Transverse colon (tissue), 4 donors: Measurements from ENCODE around the gene ADGRL4. TPM values are rescaled to one million over a fixed set of nuclear protein-coding genes. Genes with fewer than 3 reads are reported as not detected.

Source experiments
- DNase-seq: peaks from one replicate; pipeline ENCODE4 v3.0.0-alpha.2; 2019
- H3K27ac ChIP-seq, 4 donors: fragments of 200-600 bp; sonication (generic); 2 replicates each; pipeline ENCODE4 v1.5.1; 2016 to 2018; ENCODE audit warnings: inconsistent platforms in 4 of 4
- H3K27me3 ChIP-seq: fragments of 200-600 bp; sonication (generic); 2 replicates; pipeline ENCODE4 v1.5.1; 2017; ENCODE audit warnings: inconsistent platforms
- H3K36me3 ChIP-seq, 4 donors: fragments of 200-600 bp; sonication (generic); 2 replicates each; pipeline ENCODE4 v1.5.1; 2017 to 2019; ENCODE audit warnings: inconsistent platforms in 4 of 4
- H3K4me1 ChIP-seq, 4 donors: fragments of 200-600 bp; sonication (generic); 2 replicates each; pipeline ENCODE4 v1.5.1; 2017 to 2020; ENCODE audit warnings: inconsistent platforms in 4 of 4
- H3K4me3 ChIP-seq, 4 donors: fragments of 200-600 bp; sonication (generic); 1 replicate in 1 of 4; 2 replicates in 3 of 4; pipeline versions ENCODE4 v1.5.1 to v1.6.1; 2017 to 2019; ENCODE audit warnings: inconsistent platforms in 4 of 4
- H3K9me3 ChIP-seq, 2 donors: fragments of 200-600 bp; sonication (generic); 2 replicates each; pipeline ENCODE4 v1.5.1; 2017 to 2019; ENCODE audit warnings: inconsistent platforms in 2 of 2
- CTCF ChIP-seq, 5 experiments: fragments of 200-600 bp in 3 of 5; fragments of 450-650 bp in 2 of 5; sonication (generic) in 3 of 5; IDR thresholded peaks; 1 replicate in 2 of 5; 2 replicates in 3 of 5; pipeline ENCODE4 v1.5.1; 2016 to 2017; ENCODE audit warnings: antibody characterized with exemption in 5 of 5, inconsistent platforms in 3 of 5, mild to moderate bottlenecking in 2 of 5, moderate library complexity in 1 of 5
- EP300 ChIP-seq: sonication (generic); formaldehyde crosslinking; IDR thresholded peaks from one replicate; pipeline ENCODE4 v1.6.1; 2017; ENCODE audit warnings: antibody characterized with exemption, low read depth
- POLR2A ChIP-seq: fragments of 450-650 bp; IDR thresholded peaks from one replicate; pipeline ENCODE4 v1.6.1; 2016; ENCODE audit warnings: antibody characterized with exemption, mild to moderate bottlenecking, moderate library complexity
- POLR2AphosphoS5 ChIP-seq, 3 donors: sonication (generic); formaldehyde crosslinking; IDR thresholded peaks; one replicate each; pipeline ENCODE4 v1.6.1; 2016; ENCODE audit warnings: antibody characterized with exemption in 3 of 3
- WGBS, 2 donors: methylation state at CpG; one replicate each; pipeline ENCODE4 v1.1.5; 2018; ENCODE audit warnings: low coverage in 1 of 2; 5-methylcytosine and 5-hydroxymethylcytosine counted together
- in situ Hi-C, 4 donors: fragments of 200-750 bp; cut with MboI; loops; one replicate each; pipeline versions ENCODE4 v1.15.0 to v1.15.1; 2017; ENCODE audit warnings: low sequenced_read_pairs in 3 of 4, low pct_ligation_motif_present in 1 of 4, low pct_unique_long_range_greater_than_20kb in 1 of 4
- intact Hi-C: fragments of 100-400 bp; cut with DNase I; formaldehyde crosslinking; loops from one replicate; pipeline ENCODE4 v1.15.1; 2023; ENCODE audit warnings: low total_unique reads
- total RNA-seq, 4 donors: library from RNA; depleted of rRNA; stranded (reverse); fragments of >200 nt; gene quantifications; one replicate each; pipeline ENCODE4 v1.1.0, GENCODE V29; 2016

The ADGRL4 gene
- total RNA-seq, 4 donors from 2014 or later: 0.75 to 7.6 (median 3.5) TPM

- Histone ChIP-seq H3K27ac (no peak overlapping the region), H3K4me3 (no peak overlapping the region), H3K9me3 (no peaks in the 10 kb centered on the region), H3K4me1 (no peaks in the 10 kb centered on the region), H3K36me3 (no peaks in the 10 kb centered on the region), H3K27me3 (no peaks in the 10 kb centered on the region)
- in situ Hi-C loops: no loop called here
- intact Hi-C loops: no loop called here
- WGBS, 2 donors: 59 to 62% methylated on average over 4 of the region's 4 CpGs
- TF ChIP-seq POLR2A: no peak
- no peak for TF ChIP-seq CTCF (IDR thresholded peaks at IDR 0.05)
- no peak for TF ChIP-seq EP300
- no peak for TF ChIP-seq POLR2AphosphoS5 (IDR thresholded peaks at IDR 0.05)
- no peak for DNase-seq
These were observed 37.0 kb upstream of the ADGRL4 start for GRCh38 chr1:79043506-79043905.

DNA sequence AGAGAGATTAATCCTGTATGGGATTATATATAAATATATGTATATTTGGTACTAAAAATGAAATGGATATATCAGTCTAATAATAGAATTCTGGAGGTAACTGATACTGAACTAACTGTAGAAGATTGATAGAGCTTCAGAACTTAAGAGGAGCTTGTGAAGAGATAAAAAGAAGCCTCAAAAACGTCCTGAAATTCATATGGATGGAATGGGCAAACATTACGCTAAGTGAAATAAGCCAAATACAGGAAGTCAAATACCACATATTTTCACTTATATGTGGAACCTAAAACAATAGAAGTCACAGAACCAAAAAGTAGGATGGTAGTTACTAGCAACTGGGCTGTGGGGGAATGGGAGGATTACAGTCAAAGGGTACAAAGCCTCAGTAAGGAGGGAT lies 36.0 kb upstream of the ADGRL4 start:
- no peak for TF ChIP-seq CTCF (IDR thresholded peaks at IDR 0.05)
- no peak for TF ChIP-seq POLR2AphosphoS5 (IDR thresholded peaks at IDR 0.05)
- no peak for TF ChIP-seq POLR2A
- no peak for TF ChIP-seq EP300
- H3K4me3 ChIP-seq: no peak overlapping the region
- H3K9me3 ChIP-seq: no peaks in the 10 kb centered on the region
- no peaks in the 10 kb centered on the region for H3K36me3 ChIP-seq
- no peak for DNase-seq
- 6 to 59% methylated on average over 2 of the region's 2 CpGs for WGBS, 2 donors
- H3K27ac ChIP-seq: no peak overlapping the region
- H3K4me1 ChIP-seq: no peaks in the 10 kb centered on the region
- intact Hi-C loops (no loop called here), in situ Hi-C loops (no loop called here)
- no peaks in the 10 kb centered on the region for H3K27me3 ChIP-seq

DNA sequence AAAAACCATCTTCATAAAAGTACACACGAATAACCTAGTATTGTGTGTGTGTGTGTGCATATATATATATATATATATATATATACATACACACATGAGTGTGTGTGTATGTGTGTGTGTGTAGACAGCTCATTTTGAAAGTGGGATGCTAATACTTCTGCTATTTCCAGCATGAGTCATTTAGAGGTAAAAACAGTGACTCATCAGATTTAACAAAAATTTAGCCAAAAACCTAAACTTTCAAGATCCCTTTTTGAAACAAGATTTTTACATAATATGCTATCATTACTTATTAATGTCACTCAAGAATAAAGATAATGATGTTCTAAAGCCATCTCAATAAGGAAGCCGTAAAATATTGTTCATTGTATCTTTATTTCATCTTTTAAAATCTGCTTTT lies 35.6 kb upstream of the ADGRL4 start:
- H3K4me3 ChIP-seq: no peak overlapping the region
- intact Hi-C loops (no loop called here), in situ Hi-C loops (no loop called here)
- H3K36me3 ChIP-seq: no peaks in the 10 kb centered on the region
- TF ChIP-seq POLR2AphosphoS5 (IDR thresholded peaks at IDR 0.05): no peak
- TF ChIP-seq EP300: no peak
- TF ChIP-seq POLR2A: no peak
- no peak for TF ChIP-seq CTCF (IDR thresholded peaks at IDR 0.05)
- no peaks in the 10 kb centered on the region for H3K9me3 ChIP-seq
- H3K4me1 ChIP-seq: no peaks in the 10 kb centered on the region
- 22 to 39% methylated on average over 2 of the region's 2 CpGs for WGBS, 2 donors
- no peaks in the 10 kb centered on the region for H3K27me3 ChIP-seq
- no peak for DNase-seq
- no peak overlapping the region for H3K27ac ChIP-seq

DNA sequence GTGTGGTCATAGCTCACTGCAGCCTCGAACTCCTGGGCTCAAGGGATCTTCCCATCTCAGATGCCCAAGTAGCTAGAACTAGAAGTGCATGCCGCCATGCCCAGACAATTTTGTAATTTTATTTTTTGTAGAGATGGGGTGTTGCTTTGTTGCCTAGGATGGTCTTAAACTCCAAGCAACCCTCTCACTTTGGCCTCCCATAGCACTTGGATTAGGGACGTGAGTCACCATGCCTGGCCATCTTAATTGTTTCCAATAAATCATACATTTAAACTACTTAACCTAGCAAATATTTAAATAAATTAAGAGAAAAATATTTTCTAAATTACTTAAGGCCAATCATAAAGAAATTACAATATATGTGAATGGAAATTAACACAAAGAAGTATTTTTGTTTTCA lies 35.1 kb upstream of the ADGRL4 start:
- in situ Hi-C loops: no loop called here
- intact Hi-C loops: no loop called here
- no peak overlapping the region for H3K27ac ChIP-seq
- WGBS, 2 donors: 78 to 96% methylated on average over 3 of the region's 3 CpGs
- DNase-seq: no peak
- no peaks in the 10 kb centered on the region for H3K36me3 ChIP-seq
- TF ChIP-seq POLR2AphosphoS5 (IDR thresholded peaks at IDR 0.05) (no peak), CTCF (IDR thresholded peaks at IDR 0.05) (no peak), EP300 (no peak), POLR2A (no peak)
- H3K27me3 ChIP-seq: no peaks in the 10 kb centered on the region
- no peaks in the 10 kb centered on the region for H3K4me1 ChIP-seq
- no peak overlapping the region for H3K4me3 ChIP-seq
- no peaks in the 10 kb centered on the region for H3K9me3 ChIP-seq
